ENCODE results near the gene PSMC3IP. TPM values are rescaled to one million over a fixed set of nuclear protein-coding genes. Genes with fewer than 3 reads are reported as not detected.

Gene PSMC3IP
- total and polyA plus RNA-seq, 2 donors (not counting 3 experiments of a cell fraction or from before 2014, with no cell fraction given) = 5.9 to 19.3 TPM

DNA sequence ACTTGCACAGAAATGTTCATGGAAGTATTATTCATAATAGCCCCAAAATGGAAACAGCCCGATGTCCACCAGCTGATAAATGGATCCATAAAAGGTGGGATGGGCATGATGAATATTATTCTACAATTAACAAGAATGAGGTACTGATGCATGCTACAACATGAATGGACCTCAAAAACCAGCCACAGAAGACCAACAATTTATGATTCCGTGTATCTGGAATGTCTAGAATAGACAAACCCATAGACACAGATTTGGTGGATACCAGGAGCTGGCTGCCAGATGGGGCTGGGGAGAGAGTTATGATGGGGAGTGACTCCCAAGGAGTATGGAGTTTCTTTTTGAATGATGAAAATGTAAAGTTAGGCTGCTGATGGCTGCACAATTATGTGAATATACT is 52.3 kb downstream of the PSMC3IP start:
- Histone ChIP-seq H4K20me1 (replicated peaks; ENCODE audit: control insufficient read depth, extremely low read depth, insufficient read depth, low read length) (no peaks in the 10 kb centered on the region), H3K36me3 (ENCODE audit: control insufficient read depth in 2 of 2, extremely low read depth in 1 of 2, insufficient read depth in 2 of 2, low read length in 2 of 2) (no peaks in the 10 kb centered on the region), H3K9me3 (replicated peaks; ENCODE audit: control insufficient read depth, insufficient read depth, low read length) (no peaks in the 10 kb centered on the region), H3K4me1 (ENCODE audit: control insufficient read depth, extremely low read depth, insufficient read depth, low read length) (peaks cover 37% of the 10 kb centered on the region), H3K4me3 (replicated peaks in 1 of 3; ENCODE audit: insufficient read depth in 1 of 3, low read depth in 1 of 3, low read length in 3 of 3) (no peak overlapping the region), H3K9me1 (replicated peaks; ENCODE audit: control insufficient read depth, extremely low read depth, insufficient read depth, low read length) (no peaks in the 10 kb centered on the region), H3K27me3 (ENCODE audit: control insufficient read depth in 2 of 2, insufficient read depth in 2 of 2, low read length in 2 of 2) (no peaks in the 10 kb centered on the region), H3K27ac (ENCODE audit: insufficient read depth, low read depth, low read length) (no peak overlapping the region), H3K79me2 (ENCODE audit: control insufficient read depth, insufficient read depth, low read length) (no peaks in the 10 kb centered on the region), H3K9ac (replicated peaks; ENCODE audit: extremely low read depth, insufficient read depth, low read length) (no peak overlapping the region), H3K4me2 (ENCODE audit: insufficient read depth, low read length) (no peak overlapping the region), H2AFZ (ENCODE audit: low read depth, low read length) (no peak overlapping the region)
- FAIRE-seq (no peak), DNase-seq (ENCODE audit: low read depth, low spot score) (no peak)
- CTCF ChIA-PET = interaction anchor here (3.8 kb wide), 1 partner anchor 203 kb away, joined by 94 read pairs; no protein-coding TSS in a partner anchor
- BruUV-seq (replicated peaks) = no TSS peak
- POLR2A ChIA-PET = no interaction called here
- TF ChIP-seq CTCF (IDR thresholded peaks at IDR 0.05; ENCODE audit: extremely low read depth in 1 of 2, insufficient read depth in 1 of 2, low read depth in 1 of 2, low read length in 2 of 2) (no peak), POLR2AphosphoS5 (IDR thresholded peaks at IDR 0.05; ENCODE audit: insufficient read depth, low read depth, low read length) (no peak), JUN (IDR thresholded peaks at IDR 0.05; ENCODE audit: borderline replicate concordance, insufficient read depth, insufficient read length, low read depth) (no peak), MYC (IDR thresholded peaks at IDR 0.05; ENCODE audit: low read depth, low read length) (no peak), EZH2 (IDR thresholded peaks at IDR 0.05; ENCODE audit: borderline replicate concordance, low read depth, low read length, severe bottlenecking) (no peak), POLR2A (IDR thresholded peaks at IDR 0.05; ENCODE audit: low read depth, low read length) (no peak), GATA2 (IDR thresholded peaks at IDR 0.05; ENCODE audit: insufficient read depth, insufficient read length, low read depth, low read length) (no peak), FOS (IDR thresholded peaks at IDR 0.05; ENCODE audit: borderline replicate concordance, insufficient read depth, low read length) (no peak)
- TF ChIP-seq, protein P1, sequence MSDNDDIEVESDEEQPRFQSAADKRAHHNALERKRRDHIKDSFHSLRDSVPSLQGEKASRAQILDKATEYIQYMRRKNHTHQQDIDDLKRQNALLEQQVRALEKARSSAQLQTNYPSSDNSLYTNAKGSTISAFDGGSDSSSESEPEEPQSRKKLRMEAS (IDR thresholded peaks at IDR 0.05; ENCODE audit: insufficient read depth, insufficient read length) = no peak
- intact Hi-C loops (cut with micrococcal nuclease) = loop anchor here (10.0 kb wide), 2 partner anchors 390 to 500 kb away; partner anchors contain the start of gene NKIRAS2
- dilution Hi-C loops (cut with MboI; ENCODE audit: extremely low pct_ligation_motif_present, low sequenced_read_pairs) = no loop called here

Data from endothelial cell of umbilical vein (primary cell).